SK-N-SH (cell line): Measurements from ENCODE around the gene ATP2A1.

Experiments used
- CHD2 ChIP-seq: fragments of 150-350 bp; IDR thresholded peaks from 2 replicates; pipeline ENCODE4 v1.6.1; 2018; ENCODE audit warnings: low read length; ENCODE audit not compliant: partially characterized antibody
- CTCF ChIP-seq: fragments of 200-600 bp; sonication (generic); IDR thresholded peaks from 2 replicates; pipeline ENCODE4 v1.6.1; 2017; ENCODE audit warnings: antibody characterized with exemption, mild to moderate bottlenecking, moderate library complexity
- EP300 ChIP-seq, 2 experiments: IDR thresholded peaks; 2 replicates each; pipeline versions ENCODE4 v1.4.0 to v1.6.1; 2012; ENCODE audit warnings: borderline replicate concordance in 1 of 2, low read depth in 1 of 2, low read length in 1 of 2
- FOXM1 ChIP-seq: IDR thresholded peaks from 2 replicates; pipeline ENCODE4 v1.4.0; 2012; ENCODE audit warnings: low read depth, mild to moderate bottlenecking
- RCOR1 ChIP-seq: fragments of 150-350 bp; IDR thresholded peaks from 2 replicates; pipeline ENCODE4 v1.6.1; 2017; ENCODE audit warnings: antibody characterized with exemption, low read length
- TAF1 ChIP-seq: IDR thresholded peaks from 2 replicates; pipeline ENCODE4 v1.6.1; 2012; ENCODE audit warnings: low read depth, mild to moderate bottlenecking, low read length, moderate library complexity, borderline replicate concordance
- TEAD4 ChIP-seq: IDR thresholded peaks from 2 replicates; pipeline ENCODE4 v1.4.0; 2012; ENCODE audit warnings: mild to moderate bottlenecking, borderline replicate concordance; ENCODE audit not compliant: insufficient read depth
- ZBTB33 ChIP-seq: IDR thresholded peaks from 2 replicates; pipeline ENCODE4 v1.4.0; 2012; ENCODE audit warnings: low read depth, borderline replicate concordance

GRCh38 chr16:28925386-28926228, 47.3 kb downstream of the ATP2A1 start:
- TF ChIP-seq ZBTB33 (no peak), CTCF (no peak), FOXM1 (no peak), TAF1 (peak; percentile 22; the same call in 1 of the 2 replicates), RCOR1 (no peak), EP300 (IDR thresholded peaks at IDR 0.05; ENCODE audit: borderline replicate concordance in 1 of 2, low read depth in 1 of 2, low read length in 1 of 2) (no peak; a peak in 1 of 4 replicates), TEAD4 (no peak), CHD2 (no peak)
